GM12875 (cell line): Measurements from ENCODE around the gene DNHD1.

Experiments used
- H3K4me3 ChIP-seq: one replicate; pipeline ENCODE4 v1.5.1; 2011; ENCODE audit warnings: low read depth, low read length, control low read depth
- CTCF ChIP-seq: IDR thresholded peaks from 2 replicates; pipeline ENCODE4 v1.5.1; 2011; ENCODE audit warnings: low read depth, mild to moderate bottlenecking, control low read depth, inconsistent platforms, low read length, moderate library complexity, borderline replicate concordance; ENCODE audit not compliant: insufficient read depth

Gene DNHD1

DNA sequence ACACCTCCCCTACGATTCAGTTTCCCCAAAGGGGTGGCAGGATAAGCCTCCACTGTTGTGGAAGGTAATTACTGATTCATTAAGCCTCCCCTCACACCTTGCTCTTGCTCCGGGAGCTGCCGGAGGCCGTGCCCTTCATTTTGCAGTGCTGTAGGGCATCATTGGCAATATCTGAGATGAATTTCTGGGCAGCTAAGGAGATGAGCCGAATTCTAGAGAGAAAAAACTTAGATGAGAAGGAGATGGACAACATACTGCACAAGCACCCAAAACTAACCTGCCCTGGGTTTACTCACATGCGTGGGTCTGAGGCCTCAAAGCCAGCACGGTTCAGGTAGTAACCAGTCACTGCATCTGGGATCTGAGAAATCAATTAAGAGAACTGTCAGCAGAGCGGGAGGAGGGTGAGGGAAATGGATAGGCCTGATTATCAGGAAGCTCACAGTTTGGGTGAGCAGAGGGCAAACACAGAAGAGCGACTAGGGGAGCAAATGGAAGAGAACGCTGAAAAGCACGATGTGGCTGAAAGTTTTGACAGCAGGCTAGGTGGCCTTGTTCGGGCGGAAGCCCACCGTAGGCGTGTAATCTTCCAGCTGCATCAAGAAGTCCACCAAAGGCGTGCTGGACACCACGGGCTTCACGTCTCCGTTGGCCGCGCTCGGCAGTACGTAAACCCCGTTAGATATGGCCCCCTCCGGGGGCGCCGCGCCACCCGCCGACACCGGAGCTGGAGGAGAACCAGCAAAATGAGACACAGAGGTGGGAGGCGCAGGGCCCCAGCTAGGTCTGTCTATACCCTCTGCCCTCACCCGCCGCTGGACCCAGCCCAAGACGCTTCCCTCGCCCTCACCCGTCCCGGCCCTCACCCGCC, 114.2 kb downstream of the DNHD1 start:
- no peak for TF ChIP-seq CTCF
- H3K4me3 ChIP-seq = peak overlapping the region; percentile 66

GRCh38 chr11:6611963-6612212, 114.8 kb downstream of the DNHD1 start:
- no peak for TF ChIP-seq CTCF
- peak overlapping the region; percentile 66 for H3K4me3 ChIP-seq

DNA sequence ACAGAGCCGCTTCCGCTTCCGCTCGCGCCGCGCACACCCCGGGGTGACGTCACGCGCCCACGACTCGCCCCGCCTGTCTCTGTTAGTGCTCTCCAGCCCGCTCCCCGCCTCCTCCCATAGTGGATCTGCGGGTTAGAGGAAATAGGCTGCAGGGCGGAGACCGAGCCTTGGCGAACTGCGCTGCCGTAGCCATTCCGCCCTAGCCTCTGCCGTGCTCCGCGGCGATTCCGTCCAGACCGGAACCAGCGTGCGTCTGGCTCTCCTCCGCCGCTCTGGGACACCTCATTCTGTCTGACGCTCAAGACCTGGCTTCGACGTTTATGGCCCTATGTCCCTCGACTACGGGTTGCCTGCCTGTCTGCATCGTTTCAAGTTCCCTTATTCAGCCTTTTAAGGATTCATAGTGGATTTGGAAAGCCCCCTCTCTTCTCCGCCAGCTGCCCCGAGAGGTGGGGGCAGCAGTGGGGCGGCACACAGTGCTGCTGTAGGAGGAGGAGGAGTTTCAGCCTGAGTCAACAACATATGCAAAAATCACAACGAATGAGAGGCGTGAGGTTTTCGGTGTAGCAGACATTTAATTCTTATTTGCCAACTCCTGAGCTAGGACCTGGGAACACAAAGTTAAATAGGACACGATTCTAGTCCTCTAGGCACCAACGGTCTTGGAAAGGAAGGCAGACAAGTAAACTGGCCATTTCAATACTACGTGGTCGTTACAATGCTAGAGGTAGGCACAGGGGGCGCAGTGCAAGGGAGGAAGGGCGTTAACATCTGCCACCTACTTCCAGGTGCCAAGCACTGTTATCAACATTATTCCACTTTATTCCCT, 115.3 kb downstream of the DNHD1 start, which contains the start of gene TAF10:
TSS of gene TAF10 (minus strand) at position 4 of the 829 bp plus-strand sequence. CDS start 27 bp downstream, outside the sequence.
- peak within 1 kb of the TSS; percentile 66 for H3K4me3 ChIP-seq
- TF ChIP-seq CTCF = peak; percentile 55; the same call in 1 of the 2 replicates

GRCh38 chr11:6613496-6613895, 116.4 kb downstream of the DNHD1 start:
- H3K4me3 ChIP-seq = no peak overlapping the region
- TF ChIP-seq CTCF = no peak

DNA sequence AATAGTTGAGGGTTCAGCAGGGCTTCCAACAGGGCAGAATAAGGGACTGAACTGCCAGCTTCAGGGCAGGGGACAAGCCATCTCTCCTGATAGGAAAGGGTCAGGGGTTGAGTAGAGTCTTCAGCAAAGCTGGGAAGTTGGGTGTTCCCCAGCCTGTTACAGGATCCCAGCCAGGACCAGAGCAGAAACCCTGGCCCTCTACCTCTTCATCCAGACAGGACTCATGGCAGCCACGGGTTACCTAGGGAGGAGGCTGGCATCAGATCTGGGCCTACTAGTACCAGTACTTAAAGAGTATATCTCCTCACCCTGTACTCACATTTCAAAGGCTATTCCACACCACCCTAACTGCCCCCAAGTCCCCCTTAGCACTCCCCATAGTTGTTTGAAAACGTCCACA, 117.4 kb downstream of the DNHD1 start:
- H3K4me3 ChIP-seq = no peak overlapping the region
- TF ChIP-seq CTCF = no peak

DNA sequence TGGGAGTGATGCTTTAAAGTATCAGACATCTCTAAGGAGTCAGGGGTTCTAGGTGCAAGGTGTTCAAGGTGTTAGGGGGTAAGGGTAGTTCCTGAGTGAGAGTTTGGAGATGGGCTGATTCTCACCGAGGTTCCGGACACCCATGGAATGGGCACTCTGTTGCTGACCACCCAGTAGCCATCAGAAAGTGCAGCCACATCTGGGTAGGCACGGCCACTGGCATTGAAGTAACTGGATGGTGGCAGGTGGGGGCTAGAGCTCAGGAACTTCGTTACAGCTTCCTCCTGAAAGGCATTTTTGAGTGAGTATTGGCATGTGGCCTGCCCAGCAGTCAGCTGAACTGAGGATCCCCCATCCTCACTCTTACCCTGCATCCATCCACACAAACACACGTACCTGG, 118.0 kb downstream of the DNHD1 start:
- H3K4me3 ChIP-seq = no peak overlapping the region
- TF ChIP-seq CTCF = no peak

- no peak overlapping the region for H3K4me3 ChIP-seq
- no peak for TF ChIP-seq CTCF
These were observed 119.0 kb downstream of the DNHD1 start for GRCh38 chr11:6615882-6616585.
